H1 (cell line): ENCODE results near the gene ETNPPL. TPM values are rescaled to one million over a fixed set of nuclear protein-coding genes. Genes with fewer than 3 reads are reported as not detected.

ENCODE experiments used
- CTCF ChIA-PET: fragments of 300-600 bp; sonication (Branson Sonifier 250); formaldehyde crosslinking; loops from one replicate; lab custom pipeline; 2021; ENCODE audit not compliant: partially characterized antibody; lab: Charles Lee
- POLR2A ChIA-PET: fragments of 300-600 bp; sonication (Branson Sonifier 250); formaldehyde crosslinking; loops from one replicate; lab custom pipeline; 2021; ENCODE audit warnings: inconsistent platforms; ENCODE audit not compliant: partially characterized antibody; lab: Charles Lee
- DNase-seq, 2 experiments: peaks; one replicate each; pipeline versions ENCODE4 v3.0.0 to v3.0.0-alpha.2; 2010 to 2022; ENCODE audit warnings: low spot score in 2 of 2, low read depth in 1 of 2, mixed read lengths in 1 of 2
- FAIRE-seq: peaks from 2 replicates; lab custom pipeline; 2011; peaks lifted over from hg19 to GRCh38; lab: Jason Lieb, UNC
- H2AFZ ChIP-seq: 2 replicates; pipeline ENCODE4 v1.8.1; 2012; ENCODE audit warnings: low read length, inconsistent platforms
- H2AK5ac ChIP-seq: 2 replicates; pipeline ENCODE4 v1.6.1; 2013; ENCODE audit warnings: low read depth, low read length
- H2BK120ac ChIP-seq: replicated peaks from 2 replicates; pipeline ENCODE3; 2013; ENCODE audit warnings: low read depth, low read length, inconsistent platforms
- H2BK12ac ChIP-seq: 2 replicates; pipeline ENCODE4 v1.6.1; 2013; ENCODE audit warnings: low read depth, low read length
- H2BK15ac ChIP-seq: 2 replicates; pipeline ENCODE4 v1.6.1; 2013; ENCODE audit warnings: low read length
- H2BK20ac ChIP-seq: 2 replicates; pipeline ENCODE4 v1.6.1; 2013; ENCODE audit warnings: low read length
- H2BK5ac ChIP-seq: 2 replicates; pipeline ENCODE4 v1.6.1; 2013; ENCODE audit warnings: low read depth, low read length
- H3K14ac ChIP-seq: 2 replicates; pipeline ENCODE4 v1.6.1; 2013; ENCODE audit warnings: inconsistent platforms; ENCODE audit not compliant: insufficient read length
- H3K18ac ChIP-seq: 2 replicates; pipeline ENCODE4 v1.6.1; 2013; ENCODE audit warnings: low read length; ENCODE audit errors: extremely low read depth
- H3K23ac ChIP-seq: 2 replicates; pipeline ENCODE4 v1.6.1; 2013; ENCODE audit warnings: inconsistent platforms; ENCODE audit not compliant: insufficient read length
- H3K23me2 ChIP-seq: 2 replicates; pipeline ENCODE4 v1.6.1; 2013; ENCODE audit warnings: low read depth, low read length
- H3K27ac ChIP-seq: 2 replicates; pipeline ENCODE4 v1.6.1; 2011; ENCODE audit warnings: low read depth, low read length, inconsistent platforms
- H3K27me3 ChIP-seq, 4 experiments: replicated peaks in 1 of 4; 1 replicate in 1 of 4; 2 replicates in 3 of 4; pipeline versions ENCODE4 v1.6.1 to v1.8.1; 2011 to 2013; ENCODE audit warnings: low read length in 3 of 4, mild to moderate bottlenecking in 3 of 4, inconsistent platforms in 2 of 4, mixed read lengths in 2 of 4, moderate library complexity in 1 of 4; ENCODE audit not compliant: control insufficient read depth in 3 of 4, insufficient read depth in 3 of 4; ENCODE audit errors: extremely low read depth in 1 of 4
- H3K36me3 ChIP-seq, 4 experiments: 2 replicates each; pipeline versions ENCODE4 v1.6.1 to v1.8.1; 2011 to 2013; ENCODE audit warnings: mild to moderate bottlenecking in 4 of 4, low read length in 3 of 4, moderate library complexity in 2 of 4, control low read depth in 1 of 4, inconsistent platforms in 1 of 4; ENCODE audit not compliant: insufficient read depth in 4 of 4, control insufficient read depth in 2 of 4
- H3K4ac ChIP-seq: replicated peaks from 2 replicates; pipeline ENCODE3; 2013; ENCODE audit warnings: low read length, low read depth, mixed read lengths, inconsistent platforms; ENCODE audit not compliant: insufficient read length
- H3K4me1 ChIP-seq, 4 experiments: replicated peaks in 1 of 4; 1 replicate in 1 of 4; 2 replicates in 3 of 4; pipeline versions ENCODE4 v1.6.1 to v1.8.1; 2011 to 2013; ENCODE audit warnings: low read length in 3 of 4, inconsistent platforms in 2 of 4, mixed read lengths in 1 of 4; ENCODE audit not compliant: insufficient read depth in 4 of 4, control insufficient read depth in 3 of 4
- H3K4me2 ChIP-seq, 2 experiments: 2 replicates each; pipeline versions ENCODE4 v1.6.1 to v1.8.1; 2011 to 2013; ENCODE audit warnings: low read depth in 2 of 2, low read length in 2 of 2, control low read depth in 1 of 2, inconsistent platforms in 1 of 2, mild to moderate bottlenecking in 1 of 2; ENCODE audit not compliant: insufficient read depth in 1 of 2
- H3K4me3 ChIP-seq, 4 experiments: fragments of 200-600, 300-600 bp in 1 of 4; sonication (generic), shearing (Covaris generic), sonication (Bioruptor Twin) in 1 of 4; 2 replicates each; pipeline versions ENCODE4 v1.5.1 to v1.8.1; 2011 to 2016; ENCODE audit warnings: low read length in 4 of 4, low read depth in 3 of 4, control low read depth in 2 of 4, inconsistent platforms in 2 of 4, mild to moderate bottlenecking in 2 of 4, mixed read lengths in 1 of 4, moderate library complexity in 1 of 4; ENCODE audit not compliant: insufficient read depth in 2 of 4; ENCODE audit errors: extremely low read depth in 1 of 4
- H3K56ac ChIP-seq: replicated peaks from 2 replicates; pipeline ENCODE3; 2013; ENCODE audit warnings: low read depth, mild to moderate bottlenecking, mixed read lengths, low read length, inconsistent platforms; ENCODE audit not compliant: insufficient read length
- H3K79me1 ChIP-seq: 2 replicates; pipeline ENCODE4 v1.6.1; 2013; ENCODE audit warnings: low read depth, low read length, control low read depth
- H3K79me2 ChIP-seq, 2 experiments: 2 replicates each; pipeline versions ENCODE4 v1.6.1 to v1.8.1; 2012 to 2013; ENCODE audit warnings: low read length in 2 of 2, mild to moderate bottlenecking in 2 of 2, inconsistent platforms in 1 of 2; ENCODE audit not compliant: insufficient read depth in 2 of 2, control insufficient read depth in 1 of 2
- H3K9ac ChIP-seq, 4 experiments: replicated peaks in 1 of 4; 1 replicate in 1 of 4; 2 replicates in 3 of 4; pipeline versions ENCODE4 v1.6.1 to v1.8.1; 2011 to 2013; ENCODE audit warnings: low read depth in 3 of 4, low read length in 3 of 4, control low read depth in 2 of 4, mild to moderate bottlenecking in 2 of 4, moderate library complexity in 2 of 4, inconsistent platforms in 1 of 4; ENCODE audit errors: extremely low read depth in 1 of 4
- H3K9me3 ChIP-seq, 2 experiments: 2 replicates each; pipeline versions ENCODE4 v1.6.1 to v1.8.1; 2012 to 2013; ENCODE audit warnings: mild to moderate bottlenecking in 2 of 2, moderate library complexity in 2 of 2, control low read depth in 1 of 2, inconsistent platforms in 1 of 2, low read depth in 1 of 2, low read length in 1 of 2, mixed read lengths in 1 of 2; ENCODE audit not compliant: insufficient read depth in 2 of 2
- H4K20me1 ChIP-seq, 2 experiments: replicated peaks in 1 of 2; 2 replicates each; pipeline versions ENCODE3 to v1.8.1; 2011 to 2013; ENCODE audit warnings: inconsistent platforms in 2 of 2, low read length in 2 of 2, mild to moderate bottlenecking in 1 of 2; ENCODE audit not compliant: insufficient read depth in 2 of 2, control insufficient read depth in 1 of 2
- H4K5ac ChIP-seq: 2 replicates; pipeline ENCODE4 v1.6.1; 2013; ENCODE audit warnings: low read length, low read depth, mixed read lengths, inconsistent platforms; ENCODE audit not compliant: insufficient read length
- H4K8ac ChIP-seq: 2 replicates; pipeline ENCODE4 v1.8.0; 2013; ENCODE audit warnings: mild to moderate bottlenecking, moderate library complexity, low read length, inconsistent platforms; ENCODE audit not compliant: insufficient read depth; ENCODE audit errors: extremely low read depth
- H4K91ac ChIP-seq: replicated peaks from 2 replicates; pipeline ENCODE3; 2013; ENCODE audit warnings: low read length, mixed read lengths, inconsistent platforms; ENCODE audit not compliant: insufficient read length
- BCL11A ChIP-seq, 2 experiments: IDR thresholded peaks; one replicate each; pipeline ENCODE4 v1.6.1; 2011; ENCODE audit warnings: low read depth in 2 of 2, low read length in 2 of 2, mild to moderate bottlenecking in 2 of 2
- KDM5A ChIP-seq: fragments of 200-600 bp; IDR thresholded peaks from 2 replicates; pipeline ENCODE4 v1.7.1; 2012; ENCODE audit warnings: mild to moderate bottlenecking, low read length, inconsistent platforms, mixed read lengths
- RAD21 ChIP-seq, 2 experiments: IDR thresholded peaks in 1 of 2; conservative IDR thresholded peaks in 1 of 2; 2 replicates each; pipeline ENCODE4 v1.6.1; 2011; ENCODE audit warnings: low read depth in 2 of 2, low read length in 2 of 2, improper control_type of control experiment in 1 of 2, inconsistent platforms in 1 of 2, mild to moderate bottlenecking in 1 of 2, moderate library complexity in 1 of 2
- SP1 ChIP-seq: IDR thresholded peaks from 2 replicates; pipeline ENCODE4 v1.6.1; 2011; ENCODE audit warnings: low read depth, low read length
- WGBS, 2 experiments: shearing (Covaris generic) in 1 of 2; methylation state at CpG; one replicate each; pipeline versions ENCODE4 v1.1.6 to v1.1.7; 2013 to 2015; ENCODE audit warnings: low lambda C conversion rate in 2 of 2, mixed read lengths in 2 of 2, inconsistent platforms in 1 of 2, low coverage in 1 of 2, missing lambda C conversion rate in 1 of 2; ENCODE audit not compliant: insufficient replicate concordance in 2 of 2, insufficient coverage in 1 of 2, insufficient read length in 1 of 2; ENCODE audit errors: extremely low coverage in 1 of 2, missing lambda C conversion rate in 1 of 2; 5-methylcytosine and 5-hydroxymethylcytosine counted together
- polyA plus RNA-seq, 7 experiments: library from polyadenylated mRNA; depleted of rRNA in 3 of 7; stranded (reverse) in 5 of 7; unstranded in 2 of 7; fragments of >200 nt in 5 of 7; fragments of 200-250 nt in 2 of 7; gene quantifications; 1 replicate in 5 of 7; 2 replicates in 1 of 7; 4 replicates in 1 of 7; pipeline versions ENCODE4 v1.2.1 to v1.2.3, GENCODE V29; 2011 to 2013; ENCODE audit warnings: missing spikeins in 2 of 7, mixed read lengths in 2 of 7
- total RNA-seq: library from RNA; stranded (reverse); fragmentation: NEBNext Ultra II Directional; extraction: Animal tissue kit (Norgen Biotek cat#: 25700); gene quantifications from 2 replicates; pipeline ENCODE4 v1.2.1, GENCODE V29; 2021

The ETNPPL gene
- total and polyA plus RNA-seq, 2 of the 8 experiments (the other 6 are each of a cell fraction or from before 2014, with no cell fraction given), result 0.80 to 2.5 TPM

- Histone ChIP-seq H2AFZ (no peak overlapping the region), H3K14ac (no peak overlapping the region), H3K4me1 (no peaks in the 10 kb centered on the region), H4K8ac (no peak overlapping the region), H2AK5ac (no peak overlapping the region), H3K9ac (no peak overlapping the region), H3K56ac (no peak overlapping the region), H3K23me2 (no peaks in the 10 kb centered on the region), H2BK5ac (no peak overlapping the region), H3K4me2 (no peak overlapping the region), H3K23ac (no peak overlapping the region), H4K5ac (no peak overlapping the region), H3K9me3 (no peaks in the 10 kb centered on the region), H2BK12ac (no peak overlapping the region), H2BK120ac (no peak overlapping the region), H4K20me1 (no peaks in the 10 kb centered on the region), H3K4me3 (no peak overlapping the region), H3K27ac (no peak overlapping the region), H3K36me3 (no peaks in the 10 kb centered on the region), H3K4ac (no peak overlapping the region), H4K91ac (no peak overlapping the region), H2BK20ac (no peak overlapping the region), H3K79me2 (no peaks in the 10 kb centered on the region), H3K18ac (no peak overlapping the region), H2BK15ac (no peak overlapping the region), H3K27me3 (no peaks in the 10 kb centered on the region), H3K79me1 (no peaks in the 10 kb centered on the region)
- CTCF ChIA-PET, result no interaction called here
- DNase-seq, result no peak
- WGBS, 2 experiments, result 90% methylated on average over 1 of the region's 1 CpG; no CpG with 5 or more reads in 1 of the 2 experiments
- POLR2A ChIA-PET, result no interaction called here
- TF ChIP-seq BCL11A (IDR thresholded peaks at IDR 0.05; ENCODE audit: low read depth in 2 of 2, low read length in 2 of 2) (no peak), RAD21 (IDR thresholded peaks at IDR 0.05 in 1 of 2, conservative IDR thresholded peaks at IDR 0.05 in 1 of 2; ENCODE audit: low read depth in 2 of 2, low read length in 2 of 2) (no peak), SP1 (no peak), KDM5A (no peak)
- FAIRE-seq, result no peak
Observed at GRCh38 chr4:108810087-108810486, 47.2 kb upstream of the ETNPPL start.
